HG02623 (cell line): ENCODE measurements around the gene PDZRN4.

Experiments used
- ATAC-seq: cut with Tn5 transposase; IDR thresholded peaks from one replicate; pipeline ENCODE4 v1.9.1; 2021; ENCODE audit warnings: moderate library complexity; ENCODE audit not compliant: unreplicated experiment

The PDZRN4 gene

DNA sequence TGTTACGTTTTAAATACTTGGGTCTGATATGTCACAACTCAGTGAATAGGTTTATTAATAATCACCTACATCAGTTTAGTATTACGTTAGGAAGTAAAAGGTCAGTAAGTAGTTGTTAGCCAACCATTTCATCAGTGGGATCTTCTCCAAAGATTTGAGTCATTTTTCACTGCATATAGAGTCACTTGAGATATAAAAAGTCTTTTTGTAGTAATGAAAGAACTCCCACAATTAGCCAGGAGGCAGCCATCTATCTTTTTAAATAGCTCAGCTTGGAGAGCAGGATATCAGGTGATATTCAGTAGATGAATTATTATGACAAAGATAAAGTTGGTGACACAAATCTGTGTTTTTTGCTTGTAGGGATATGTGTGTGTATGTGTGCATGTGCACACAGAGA lies 309.3 kb downstream of the PDZRN4 start:
- no peak for ATAC-seq

DNA sequence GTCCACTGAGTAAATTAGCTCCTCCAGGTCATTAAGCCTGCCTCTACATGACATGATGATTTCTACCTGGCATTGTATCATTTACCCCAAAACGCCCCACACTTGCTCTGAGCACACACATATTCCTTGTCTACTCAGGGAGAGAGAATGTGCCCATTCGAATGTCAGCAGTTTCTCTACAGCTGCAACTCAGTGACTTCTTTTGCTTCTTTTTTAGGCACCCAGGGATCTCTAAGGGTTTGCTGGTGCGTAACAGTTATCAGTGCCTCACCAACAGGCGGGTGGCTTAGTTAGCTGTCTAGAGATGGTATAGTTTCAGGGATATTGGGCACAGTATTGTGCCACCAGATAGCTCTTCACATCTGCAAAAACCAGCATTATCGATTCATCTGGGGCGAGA lies 316.9 kb downstream of the PDZRN4 start:
- ATAC-seq: no peak

DNA sequence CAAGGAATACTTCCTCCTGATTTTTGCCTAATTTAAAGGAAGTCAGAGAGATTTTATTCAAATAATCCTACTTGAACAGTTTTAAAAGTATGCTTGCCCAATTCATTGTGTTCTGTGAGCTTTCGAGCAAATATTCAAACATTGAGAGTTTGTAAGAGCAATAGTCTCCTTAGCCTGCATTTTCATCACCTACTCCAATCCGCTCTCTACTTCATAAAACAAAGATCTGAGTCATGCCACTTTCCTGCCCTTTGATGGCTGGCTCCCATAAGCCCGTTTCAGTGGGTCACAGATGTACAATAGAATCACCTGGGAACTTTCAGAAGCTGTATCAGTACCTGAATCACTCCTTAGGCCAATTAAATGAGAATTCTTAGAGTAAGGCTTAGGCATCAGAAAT lies 319.2 kb downstream of the PDZRN4 start:
- no peak for ATAC-seq

DNA sequence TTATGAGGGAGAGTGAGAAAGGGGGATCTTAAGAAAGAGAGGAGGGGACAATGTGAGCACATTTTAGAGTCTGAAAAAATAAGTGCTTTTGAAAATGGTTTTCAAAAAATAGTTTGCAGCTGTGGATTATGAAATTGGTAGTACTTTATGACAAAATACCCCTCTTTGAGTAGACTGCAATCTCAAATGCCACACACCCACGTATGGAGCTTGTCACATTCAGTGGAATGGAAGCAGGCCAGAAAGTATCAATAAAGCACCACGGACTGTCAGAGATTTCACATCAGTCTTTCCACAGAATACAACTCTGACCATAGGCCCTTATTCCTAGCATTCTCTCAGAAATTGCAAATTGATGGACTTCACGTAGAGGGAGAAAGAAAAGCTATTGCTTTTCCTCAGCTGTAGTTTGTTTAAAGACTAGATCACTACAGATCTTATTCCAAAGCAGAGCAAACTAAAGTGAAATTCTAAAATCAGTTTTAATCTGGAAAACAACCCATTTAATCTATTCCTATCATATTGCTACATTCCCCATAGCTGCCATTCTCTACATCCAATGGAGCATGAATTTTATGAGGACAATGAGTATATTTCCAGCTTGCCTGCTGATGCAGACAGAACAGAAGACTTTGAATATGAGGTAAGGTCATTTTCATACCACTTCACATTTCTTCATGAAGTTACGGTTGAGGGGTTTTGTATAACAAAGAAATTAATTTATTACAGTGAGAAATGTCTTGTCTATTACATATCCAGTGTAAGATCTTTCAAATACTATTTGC lies 321.3 kb downstream of the PDZRN4 start:
- ATAC-seq: no peak

DNA sequence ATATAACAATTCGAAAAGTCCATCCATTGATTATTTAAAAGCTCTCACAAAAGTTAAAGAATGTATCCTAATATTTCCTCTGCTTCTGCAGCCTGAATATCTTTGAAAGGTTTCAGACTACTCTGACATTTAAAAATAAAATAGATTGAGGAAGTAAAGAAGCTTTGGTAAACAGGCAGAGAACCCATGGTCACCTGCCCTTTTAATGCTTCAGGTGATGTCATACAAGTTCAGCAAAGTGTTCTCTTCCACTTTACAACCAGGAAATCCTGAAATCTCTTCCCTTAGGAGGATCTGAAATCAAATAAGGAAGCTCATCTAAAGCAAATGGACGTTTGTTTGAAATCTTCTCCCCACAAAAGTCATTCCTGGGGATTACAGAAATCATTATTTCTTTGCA lies 322.4 kb downstream of the PDZRN4 start:
- ATAC-seq: no peak

DNA sequence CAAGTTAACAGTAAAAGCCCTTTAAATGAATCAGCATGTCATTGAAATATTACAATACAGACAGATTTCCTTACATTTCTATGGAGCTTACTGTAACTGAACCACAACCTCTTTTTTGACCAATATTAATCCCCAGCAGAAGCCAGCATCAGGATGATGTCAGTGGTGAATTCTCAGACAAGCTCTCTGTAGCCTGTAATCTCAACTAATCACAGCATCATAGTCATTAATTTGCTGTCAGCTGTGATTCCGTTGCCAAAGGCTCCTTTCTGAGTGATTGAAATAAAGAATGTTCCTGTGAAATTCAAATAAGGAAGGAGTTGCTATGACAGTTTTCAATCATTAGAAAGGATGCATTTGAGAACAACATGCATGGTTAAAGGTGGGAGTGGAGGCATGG lies 323.1 kb downstream of the PDZRN4 start:
- no peak for ATAC-seq

DNA sequence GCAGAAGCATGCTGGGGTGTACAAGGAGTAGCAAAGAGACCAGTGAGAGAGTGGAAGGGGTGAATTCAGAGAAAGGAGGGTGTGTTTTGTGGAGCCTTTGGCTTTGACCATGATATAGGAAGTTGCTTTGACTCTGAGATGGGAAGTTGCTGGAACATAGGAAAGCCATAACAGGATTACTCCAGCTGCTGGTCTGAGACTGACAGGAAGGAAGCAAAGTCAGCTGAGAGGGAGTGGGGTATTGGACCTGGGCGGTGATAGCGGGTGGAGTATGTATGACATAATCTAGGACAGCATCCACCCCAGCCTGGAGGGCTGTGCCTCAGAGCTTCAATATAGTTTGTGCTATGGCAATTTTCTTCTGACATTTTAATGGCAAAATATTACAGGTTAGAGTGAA lies 324.4 kb downstream of the PDZRN4 start:
- no peak for ATAC-seq

DNA sequence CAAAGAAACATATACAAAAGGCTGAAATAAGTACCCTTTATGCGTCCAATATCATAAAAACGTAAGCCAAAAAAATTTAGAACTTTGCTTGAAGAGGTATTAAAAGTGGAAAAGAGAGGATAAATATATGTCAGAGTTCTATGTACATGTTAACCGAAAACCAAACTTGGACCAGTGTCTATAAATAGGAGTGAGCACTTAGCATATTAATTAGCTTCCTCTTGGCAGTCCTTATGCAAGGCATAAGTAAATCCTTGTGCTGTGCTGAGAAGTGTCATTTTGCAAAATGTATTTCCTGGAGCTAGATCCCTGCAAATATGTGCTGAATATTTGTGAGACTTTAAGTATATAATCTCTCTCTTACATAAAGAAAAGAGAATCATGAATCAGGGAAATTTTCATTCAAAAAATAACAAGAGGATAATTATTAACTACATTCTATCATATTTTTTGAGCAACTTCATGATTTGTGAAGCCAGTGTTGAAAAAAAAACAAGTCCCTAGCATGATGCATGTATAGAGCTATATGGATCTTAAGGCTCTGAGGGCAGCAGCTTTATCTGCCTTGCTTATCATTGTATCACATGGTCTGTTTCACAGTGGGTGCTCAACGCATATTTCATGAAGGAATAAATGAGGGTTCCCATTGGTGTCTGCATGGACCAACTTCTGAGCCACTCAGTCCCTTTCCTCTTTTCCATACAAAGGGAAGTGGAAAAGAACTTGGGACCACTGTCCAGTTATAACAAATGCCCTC lies 326.1 kb downstream of the PDZRN4 start:
- no peak for ATAC-seq

DNA sequence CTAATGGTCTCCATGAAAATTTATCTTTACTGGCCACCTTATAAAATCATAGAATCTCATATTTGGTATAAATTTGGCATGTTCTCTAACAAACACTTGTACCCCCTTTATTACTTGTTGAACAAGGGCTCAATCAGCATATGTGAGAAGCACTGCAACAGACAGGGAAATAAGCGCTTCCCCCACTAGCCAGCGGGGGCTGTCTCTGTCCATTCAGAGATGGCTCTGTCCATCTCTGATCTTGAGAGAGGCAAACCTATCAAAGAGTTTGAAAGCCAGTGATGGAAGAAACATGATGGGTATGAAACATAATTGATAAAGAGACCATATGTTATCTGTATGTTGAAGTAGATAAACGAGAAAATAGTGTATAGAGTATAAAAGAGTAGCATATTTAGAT lies 326.8 kb downstream of the PDZRN4 start:
- ATAC-seq: no peak

DNA sequence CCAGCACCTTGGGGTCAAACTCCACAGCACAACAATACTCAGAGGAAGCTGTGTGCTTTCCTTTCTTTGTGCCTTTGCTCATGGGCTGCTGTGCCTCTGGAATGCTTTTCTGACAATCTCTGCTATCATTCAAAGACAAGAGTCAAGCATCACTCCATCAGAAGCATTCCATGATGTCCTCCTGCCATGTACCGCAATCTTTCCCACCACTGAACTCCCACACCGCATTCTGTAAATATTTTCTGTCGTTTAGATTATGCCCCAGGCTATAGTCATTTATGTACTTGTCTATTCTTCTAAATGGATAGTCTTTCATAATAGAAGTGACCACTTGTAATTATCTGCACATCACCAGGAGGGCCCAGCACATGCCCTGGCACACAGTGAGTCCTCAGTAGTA lies 327.8 kb downstream of the PDZRN4 start:
- no peak for ATAC-seq

DNA sequence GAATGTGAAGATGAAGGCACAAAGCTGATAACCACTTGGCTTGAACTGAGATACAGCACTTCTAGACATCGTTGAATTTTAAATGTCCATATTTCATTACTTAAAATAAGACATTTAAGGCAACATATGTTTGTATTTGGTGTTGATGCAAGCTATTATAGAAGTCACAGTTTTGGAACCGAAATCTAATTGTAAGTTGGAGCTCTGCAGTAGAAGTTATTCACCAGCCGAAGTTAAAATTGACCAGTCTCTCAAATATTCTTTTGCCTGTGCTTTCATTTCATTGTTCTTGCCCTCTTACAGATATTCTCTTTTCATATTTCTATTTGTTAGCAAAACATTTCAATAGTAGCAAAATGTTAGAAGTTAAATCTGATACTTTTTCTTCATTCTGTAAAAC lies 332.7 kb downstream of the PDZRN4 start:
- no peak for ATAC-seq

DNA sequence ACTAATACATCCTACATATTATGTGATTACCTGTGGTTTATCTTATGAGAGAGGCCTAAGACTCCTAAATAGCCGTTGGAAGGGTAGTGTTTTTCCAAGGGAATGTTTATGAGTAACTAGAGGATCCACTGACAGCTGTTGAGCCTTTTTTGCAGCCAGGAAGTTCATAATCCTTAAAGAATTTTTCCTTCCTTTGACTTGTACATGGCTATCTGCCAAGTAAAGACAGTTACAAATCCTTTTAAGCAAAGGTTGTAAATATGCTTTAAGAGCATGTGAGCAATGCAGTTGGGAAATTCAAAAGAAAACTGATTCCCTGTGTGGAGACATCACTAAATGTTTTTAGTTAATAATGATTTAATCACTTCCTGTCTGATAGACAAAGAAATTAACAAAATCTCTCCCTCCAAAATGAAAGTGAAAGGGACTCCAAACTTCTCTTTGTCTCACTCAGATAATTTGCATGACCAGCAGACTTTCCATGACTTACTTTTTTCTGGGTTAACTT lies 333.8 kb downstream of the PDZRN4 start:
- ATAC-seq: peak; percentile 69

DNA sequence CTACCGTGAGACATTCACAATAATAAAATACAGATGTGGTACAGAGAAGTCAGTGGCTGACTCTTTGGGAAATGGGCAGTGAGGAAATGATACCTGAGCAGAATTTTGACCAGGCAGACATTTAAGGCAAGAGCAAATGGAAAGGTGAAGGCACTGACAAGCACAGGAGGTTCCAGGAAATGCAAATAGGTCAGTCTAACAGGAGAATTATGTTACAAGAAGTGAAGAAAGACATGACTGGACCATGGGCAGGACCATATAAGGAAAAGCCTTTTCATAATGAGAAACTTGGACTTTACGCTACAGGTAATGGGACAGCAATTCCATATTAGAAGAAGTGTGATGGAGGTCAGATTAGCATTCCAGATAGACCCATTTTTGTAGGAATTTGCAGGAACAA lies 338.9 kb downstream of the PDZRN4 start:
- ATAC-seq: no peak

DNA sequence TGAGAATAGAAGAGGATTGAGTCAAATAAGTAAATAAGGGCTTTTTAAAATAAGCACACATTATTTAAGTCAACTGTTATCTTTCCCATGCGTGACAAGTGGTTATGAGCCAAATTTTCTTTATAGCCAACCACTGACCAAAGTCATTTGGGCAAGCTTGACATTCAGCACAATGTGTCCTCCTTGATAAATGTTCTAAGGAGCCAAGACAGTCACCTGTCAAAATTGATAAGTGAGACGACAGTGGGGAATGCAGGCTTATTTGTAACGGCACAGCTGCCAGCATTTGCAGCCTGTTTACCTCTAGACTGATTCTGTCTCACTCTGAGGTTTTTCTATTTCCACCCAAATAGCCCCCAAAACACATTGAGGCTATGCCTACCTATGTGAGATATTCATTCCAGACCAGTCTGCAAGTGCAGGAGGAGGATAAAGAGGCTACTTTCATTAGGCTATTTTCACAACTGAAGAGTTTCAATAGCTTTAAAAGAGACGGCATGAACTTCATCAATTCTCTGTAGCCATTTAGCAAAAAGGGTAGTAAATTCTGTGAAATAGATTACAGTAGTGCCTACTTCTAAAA lies 339.5 kb downstream of the PDZRN4 start:
- no peak for ATAC-seq

DNA sequence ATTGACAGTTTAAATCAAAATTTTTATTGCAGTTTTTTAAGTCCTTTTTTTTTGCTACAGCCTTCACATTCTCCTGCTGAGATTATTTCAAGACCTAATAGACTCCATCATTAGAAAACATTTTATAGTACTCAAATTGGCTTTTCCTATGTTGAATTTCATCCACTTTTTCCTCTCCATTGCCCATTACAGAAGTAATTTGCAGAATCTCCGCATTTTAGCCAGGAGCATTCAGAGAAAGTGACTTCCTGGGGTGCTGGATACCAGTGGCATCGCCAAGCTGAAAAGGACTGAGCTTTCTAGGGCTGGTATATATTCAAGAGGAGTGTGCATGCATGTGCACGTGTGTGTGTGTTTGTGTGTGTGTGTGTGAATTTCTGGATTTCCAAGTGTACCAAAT lies 340.8 kb downstream of the PDZRN4 start:
- ATAC-seq: no peak

DNA sequence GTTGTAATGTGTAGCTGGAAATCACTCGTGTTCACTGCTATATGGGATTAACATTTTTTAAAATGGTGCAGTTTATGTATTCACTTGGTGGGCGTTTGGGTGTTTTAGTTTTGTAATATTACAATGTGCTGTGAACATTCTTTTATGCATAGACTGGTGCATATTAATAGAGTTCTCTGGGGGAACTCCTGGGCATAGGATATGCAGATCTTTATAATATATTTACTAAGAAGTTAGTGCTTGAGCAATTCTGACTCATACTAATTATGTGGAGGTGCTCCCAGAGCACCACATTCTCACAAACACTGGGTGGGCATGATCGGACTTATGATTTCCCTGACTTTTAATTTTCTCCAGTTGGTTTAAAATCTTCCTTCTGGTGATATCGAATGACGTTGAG lies 342.3 kb downstream of the PDZRN4 start:
- no peak for ATAC-seq

DNA sequence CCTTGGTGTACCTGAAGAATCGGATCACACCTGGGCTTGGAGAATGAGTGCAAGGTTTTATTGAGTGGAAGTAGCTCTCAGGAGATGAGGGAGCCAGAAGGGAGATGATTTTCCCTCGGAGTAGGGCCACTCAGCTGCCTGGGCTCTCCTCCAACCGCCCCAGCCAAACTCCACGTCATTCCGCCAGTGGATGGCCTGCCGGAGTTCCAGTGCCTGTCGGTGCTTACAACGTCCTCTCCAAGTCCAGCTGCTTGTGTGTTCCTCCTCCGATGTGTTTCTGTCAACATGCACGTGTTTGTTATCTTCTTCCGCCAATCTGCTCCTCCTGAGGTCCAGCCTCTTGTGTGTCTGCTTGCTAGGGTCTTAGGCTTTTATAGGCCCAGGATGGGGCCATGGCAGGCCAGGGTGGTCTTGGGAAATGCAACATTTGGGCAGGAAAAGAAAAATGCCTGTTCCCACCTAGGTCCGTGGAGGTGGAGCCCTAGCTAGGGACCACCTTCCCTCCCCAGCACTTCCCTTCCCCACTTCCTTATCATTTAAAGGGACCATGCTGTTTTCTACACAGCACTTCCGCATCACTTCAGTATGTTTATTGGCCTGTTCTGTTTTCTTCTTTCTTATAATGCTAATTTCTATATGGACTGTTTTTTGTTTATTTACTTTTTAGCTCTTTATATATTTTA lies 343.2 kb downstream of the PDZRN4 start:
- no peak for ATAC-seq

DNA sequence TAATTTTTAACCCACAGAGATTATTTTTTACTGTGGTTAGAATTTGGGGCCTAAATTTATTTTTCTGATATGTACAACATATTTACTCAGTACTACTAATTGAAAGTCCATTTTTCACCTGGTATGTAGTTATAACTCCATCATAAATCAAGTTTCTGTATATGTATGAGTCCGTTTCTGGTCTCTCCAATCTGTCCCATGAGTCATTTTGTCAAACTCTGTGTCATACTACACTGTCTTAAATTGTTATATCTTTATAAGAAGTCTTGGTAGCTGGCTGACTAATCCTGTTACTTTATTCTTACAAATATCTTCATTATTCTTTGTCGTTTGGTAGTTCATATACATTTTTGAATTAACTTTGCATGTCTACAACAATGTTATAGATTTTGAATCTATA lies 344.0 kb downstream of the PDZRN4 start:
- no peak for ATAC-seq

DNA sequence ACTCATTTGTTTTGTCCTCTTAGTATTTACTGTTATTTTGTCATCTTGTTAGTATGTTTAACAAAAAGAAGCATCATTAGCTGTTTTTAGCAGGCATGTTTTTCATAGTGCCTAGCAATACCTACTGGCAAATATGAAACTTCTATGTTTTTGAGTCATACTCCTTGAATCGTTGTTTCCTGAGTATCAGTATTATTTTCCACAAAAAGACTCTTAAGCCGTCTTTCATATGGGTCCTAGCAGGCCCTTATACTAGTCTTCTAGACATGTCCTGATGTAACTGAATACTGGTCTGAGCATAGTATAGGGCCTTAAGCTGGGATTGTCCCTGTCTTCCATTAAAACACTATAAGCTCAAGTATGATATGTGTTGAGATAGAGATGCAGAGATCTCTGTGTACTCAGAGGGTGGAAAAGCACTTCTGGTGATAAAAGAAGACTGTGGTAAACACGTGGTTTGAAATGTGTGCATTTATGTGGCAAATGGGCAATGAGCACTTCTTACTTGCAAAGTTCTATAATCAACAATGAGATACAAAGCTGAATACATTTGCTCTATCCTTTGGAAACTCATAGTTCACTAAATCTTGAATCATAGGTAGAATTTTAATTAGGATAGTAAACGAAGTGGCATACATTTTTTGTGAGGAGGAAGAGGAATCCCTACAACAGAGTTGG lies 348.8 kb downstream of the PDZRN4 start:
- no peak for ATAC-seq

DNA sequence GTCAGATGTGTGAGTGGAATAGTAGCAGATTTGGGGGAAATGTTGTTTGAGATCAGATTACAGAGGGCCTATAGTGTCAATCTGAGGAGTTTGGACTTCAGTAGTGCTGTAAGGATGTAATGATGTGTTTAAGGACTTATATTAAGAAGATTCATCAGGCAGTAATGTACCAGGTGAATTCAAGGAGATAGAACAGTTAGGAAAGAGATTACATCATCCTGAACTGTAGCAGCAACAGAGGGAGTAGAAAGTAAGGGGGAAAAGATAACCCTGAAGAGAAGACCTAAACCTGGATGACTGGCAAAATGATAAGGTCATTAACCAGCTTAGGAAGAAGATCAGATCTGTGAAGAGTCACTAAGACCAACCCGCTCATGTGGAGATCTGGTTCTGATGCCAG lies 349.4 kb downstream of the PDZRN4 start:
- no peak for ATAC-seq

DNA sequence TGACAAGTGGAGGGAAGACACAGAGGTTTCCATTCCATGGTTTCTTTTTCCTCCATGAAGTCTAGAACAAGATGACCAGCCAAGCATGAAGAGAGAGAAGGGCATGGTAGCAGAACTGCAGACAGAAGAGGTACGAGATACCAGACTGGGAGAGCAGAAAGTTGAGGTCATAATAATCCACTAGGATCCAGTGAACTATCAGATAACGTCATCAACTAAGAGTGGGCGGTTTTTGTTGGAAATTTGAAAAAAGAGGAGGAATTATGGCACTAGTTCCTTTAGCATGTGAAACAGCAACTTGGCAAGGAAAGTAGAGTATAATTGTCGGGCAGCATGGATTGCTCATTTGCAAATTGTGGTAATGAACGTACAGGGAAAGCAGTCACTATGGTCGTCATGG lies 357.6 kb downstream of the PDZRN4 start:
- ATAC-seq: no peak
